ENCODE results near the gene LMAN1L.

DNA sequence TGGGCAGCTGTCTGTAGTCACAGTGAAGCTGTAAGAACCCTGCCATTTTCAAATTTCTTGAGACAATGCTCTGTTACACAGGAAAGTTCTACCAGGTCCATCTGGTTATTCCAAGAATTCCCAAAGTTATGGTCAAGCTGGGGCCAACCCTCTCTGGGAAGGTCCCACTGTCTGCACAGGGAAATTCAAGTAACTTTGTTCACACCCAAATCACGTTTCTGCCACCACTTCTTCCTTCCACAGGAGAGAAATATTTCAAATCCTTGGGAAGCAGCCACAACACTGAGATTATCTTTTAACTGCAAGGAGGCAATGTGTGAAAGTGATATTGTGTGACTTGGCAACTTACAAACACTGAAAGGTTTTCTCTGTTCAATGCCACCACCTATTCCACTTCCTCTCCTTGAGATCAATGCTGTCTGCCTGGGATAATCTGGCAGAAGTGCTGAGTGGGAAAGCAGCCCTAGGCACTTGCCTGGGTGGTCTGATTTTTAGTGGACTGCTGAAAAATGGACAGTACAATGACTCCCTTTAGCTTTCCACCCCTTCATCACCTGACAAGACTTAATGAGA lies 54.9 kb downstream of the LMAN1L start:
- TF ChIP-seq, protein P1, sequence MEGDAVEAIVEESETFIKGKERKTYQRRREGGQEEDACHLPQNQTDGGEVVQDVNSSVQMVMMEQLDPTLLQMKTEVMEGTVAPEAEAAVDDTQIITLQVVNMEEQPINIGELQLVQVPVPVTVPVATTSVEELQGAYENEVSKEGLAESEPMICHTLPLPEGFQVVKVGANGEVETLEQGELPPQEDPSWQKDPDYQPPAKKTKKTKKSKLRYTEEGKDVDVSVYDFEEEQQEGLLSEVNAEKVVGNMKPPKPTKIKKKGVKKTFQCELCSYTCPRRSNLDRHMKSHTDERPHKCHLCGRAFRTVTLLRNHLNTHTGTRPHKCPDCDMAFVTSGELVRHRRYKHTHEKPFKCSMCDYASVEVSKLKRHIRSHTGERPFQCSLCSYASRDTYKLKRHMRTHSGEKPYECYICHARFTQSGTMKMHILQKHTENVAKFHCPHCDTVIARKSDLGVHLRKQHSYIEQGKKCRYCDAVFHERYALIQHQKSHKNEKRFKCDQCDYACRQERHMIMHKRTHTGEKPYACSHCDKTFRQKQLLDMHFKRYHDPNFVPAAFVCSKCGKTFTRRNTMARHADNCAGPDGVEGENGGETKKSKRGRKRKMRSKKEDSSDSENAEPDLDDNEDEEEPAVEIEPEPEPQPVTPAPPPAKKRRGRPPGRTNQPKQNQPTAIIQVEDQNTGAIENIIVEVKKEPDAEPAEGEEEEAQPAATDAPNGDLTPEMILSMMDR (IDR thresholded peaks at IDR 0.05) = no peak
- no peak for TF ChIP-seq POLR2A (IDR thresholded peaks at IDR 0.05)
- TF ChIP-seq POLR2AphosphoS5 (IDR thresholded peaks at IDR 0.05) = no peak

Data from upper lobe of left lung (tissue), 4 donors.